GM19035 (cell line): ENCODE results near the gene SLC35F6.

Experiments
- ATAC-seq: cut with Tn5 transposase; IDR thresholded peaks from one replicate; pipeline ENCODE4 v1.9.1; 2021; ENCODE audit not compliant: unreplicated experiment

The SLC35F6 gene, protein sequence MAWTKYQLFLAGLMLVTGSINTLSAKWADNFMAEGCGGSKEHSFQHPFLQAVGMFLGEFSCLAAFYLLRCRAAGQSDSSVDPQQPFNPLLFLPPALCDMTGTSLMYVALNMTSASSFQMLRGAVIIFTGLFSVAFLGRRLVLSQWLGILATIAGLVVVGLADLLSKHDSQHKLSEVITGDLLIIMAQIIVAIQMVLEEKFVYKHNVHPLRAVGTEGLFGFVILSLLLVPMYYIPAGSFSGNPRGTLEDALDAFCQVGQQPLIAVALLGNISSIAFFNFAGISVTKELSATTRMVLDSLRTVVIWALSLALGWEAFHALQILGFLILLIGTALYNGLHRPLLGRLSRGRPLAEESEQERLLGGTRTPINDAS

DNA sequence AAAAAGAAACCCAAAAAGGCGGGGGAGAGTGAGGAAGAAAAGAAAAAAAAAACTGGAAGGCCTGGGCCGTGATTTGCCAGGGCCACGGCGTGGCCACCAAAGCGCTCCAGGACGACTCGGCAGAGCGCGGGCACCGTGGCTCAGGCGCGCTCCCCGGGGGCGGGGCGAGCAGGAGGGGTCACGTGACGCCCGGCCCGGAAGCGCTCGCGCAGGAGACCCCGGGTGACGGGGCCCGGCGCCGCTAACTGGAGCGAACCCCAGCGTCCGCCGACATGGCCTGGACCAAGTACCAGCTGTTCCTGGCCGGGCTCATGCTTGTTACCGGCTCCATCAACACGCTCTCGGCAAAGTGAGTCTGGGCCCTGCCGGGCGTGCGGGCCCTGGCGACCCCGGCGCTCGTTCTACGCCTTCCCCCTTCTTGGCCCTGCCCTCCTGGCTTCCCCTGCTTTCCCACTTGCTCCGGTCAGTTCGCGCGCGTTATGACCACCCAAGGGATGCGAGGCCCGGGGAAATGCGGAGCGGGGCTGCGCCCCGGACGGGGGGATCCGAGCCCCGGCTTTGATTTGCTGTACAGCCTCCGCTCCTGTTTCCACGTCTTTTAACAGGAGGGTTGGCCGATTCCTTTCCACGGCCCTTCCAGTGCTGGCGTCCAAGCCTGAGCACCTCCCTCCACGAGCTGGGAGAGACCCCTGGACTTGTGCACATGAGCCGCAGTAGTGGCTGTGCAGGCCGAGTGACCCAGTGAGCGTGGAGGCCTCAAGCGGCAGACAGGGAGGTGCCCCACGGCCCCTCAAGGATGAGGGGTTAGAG is at the start of gene SLC35F6:
Gene SLC35F6 (plus strand): TSS at position 207 of the 810 bp plus-strand sequence. CDS start 66 bp downstream, at position 273.
- peak; percentile 87 for ATAC-seq

DNA sequence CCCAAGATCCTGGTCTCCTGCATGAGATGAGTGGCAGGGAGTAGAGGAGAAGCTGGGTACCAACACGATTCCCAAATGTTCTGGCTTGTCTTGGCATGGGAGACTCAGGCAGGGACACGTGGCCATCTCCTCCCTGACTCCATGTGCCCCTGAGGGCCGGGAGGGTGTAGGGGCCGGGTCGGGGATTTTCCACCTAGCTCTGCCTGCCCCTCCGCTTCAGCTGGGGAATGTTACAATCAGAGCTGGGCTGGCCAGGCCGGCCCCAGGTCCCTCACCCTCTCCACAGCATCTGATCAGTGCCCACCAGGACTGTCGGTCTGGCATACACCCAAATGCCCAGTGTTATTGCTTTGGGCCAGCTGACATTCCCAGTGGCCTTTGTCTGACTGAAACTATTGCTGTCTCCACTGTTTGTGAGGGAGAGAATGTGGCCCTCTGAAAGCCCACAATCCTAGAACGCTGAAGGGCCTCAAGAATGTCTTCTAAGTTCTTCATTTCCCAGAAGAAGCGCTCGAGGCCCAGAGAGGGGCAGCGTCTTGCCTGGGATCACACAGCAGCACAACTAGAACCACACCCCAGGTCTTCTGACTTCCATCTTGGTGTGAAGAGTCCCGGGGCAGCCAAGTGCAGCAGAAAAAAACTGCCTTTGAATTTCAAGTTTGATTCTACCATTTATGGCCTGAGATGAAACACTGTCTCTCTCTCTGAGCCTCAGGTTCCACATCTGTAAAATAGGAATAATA is 48.4 kb upstream of the SLC35F6 start:
- no peak for ATAC-seq

DNA sequence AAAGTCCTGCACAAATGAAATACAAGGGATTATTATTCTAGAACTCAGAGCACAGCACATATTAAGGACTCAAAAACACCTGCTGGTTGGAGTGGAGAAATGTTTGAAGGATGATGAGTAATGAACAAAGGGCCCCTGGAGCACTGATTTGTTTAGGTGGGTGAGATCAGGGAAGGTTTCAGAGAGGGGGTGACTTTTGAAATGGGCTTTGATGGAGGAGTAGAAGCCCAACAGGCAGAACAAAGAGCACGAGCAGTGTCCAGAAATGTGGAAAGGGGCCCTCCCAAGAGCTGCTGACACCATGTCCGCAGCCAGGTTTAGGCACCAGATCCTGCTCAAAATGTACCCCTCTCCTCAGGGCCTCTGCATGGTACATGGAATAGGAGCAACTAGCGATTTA is 47.7 kb upstream of the SLC35F6 start:
- no peak for ATAC-seq

DNA sequence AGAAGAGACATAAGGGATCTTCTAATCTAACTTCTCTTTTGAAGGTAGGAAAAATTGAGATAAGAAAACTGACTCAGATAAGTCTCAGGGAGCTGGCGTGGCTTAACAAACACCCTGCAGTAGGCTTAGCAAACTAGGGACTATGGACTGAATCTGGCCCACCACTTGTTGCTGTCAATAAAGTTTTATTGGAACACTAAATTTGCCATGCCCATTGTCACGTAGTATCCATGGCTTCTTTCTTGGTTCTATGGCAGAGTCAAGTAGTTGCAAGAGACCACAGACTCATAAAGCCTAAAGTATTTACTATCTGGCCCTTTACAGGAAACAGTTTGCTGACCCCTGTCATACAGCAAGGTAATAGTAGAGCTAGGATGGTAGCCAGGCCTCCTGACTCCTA is 47.3 kb upstream of the SLC35F6 start:
- ATAC-seq: no peak

DNA sequence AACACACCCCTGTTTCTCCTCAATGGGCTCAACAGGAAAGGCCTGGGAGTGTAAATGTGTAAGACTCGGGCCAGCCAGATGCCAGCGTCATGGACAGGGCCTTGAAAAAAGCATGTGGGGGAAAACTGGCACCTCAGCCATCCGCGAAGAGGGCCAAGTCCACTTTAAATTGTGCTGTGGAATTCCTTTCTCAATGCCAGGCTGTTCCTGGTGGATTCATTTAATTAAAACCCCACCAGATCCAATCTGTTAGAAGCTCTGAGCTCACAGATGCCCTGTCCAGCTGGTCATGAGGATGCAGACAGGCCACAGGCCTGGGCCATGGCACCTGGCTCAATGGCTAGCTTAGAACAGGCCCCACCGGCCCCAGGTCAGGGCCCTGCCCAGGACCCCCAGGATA is 46.7 kb upstream of the SLC35F6 start:
- ATAC-seq: no peak

DNA sequence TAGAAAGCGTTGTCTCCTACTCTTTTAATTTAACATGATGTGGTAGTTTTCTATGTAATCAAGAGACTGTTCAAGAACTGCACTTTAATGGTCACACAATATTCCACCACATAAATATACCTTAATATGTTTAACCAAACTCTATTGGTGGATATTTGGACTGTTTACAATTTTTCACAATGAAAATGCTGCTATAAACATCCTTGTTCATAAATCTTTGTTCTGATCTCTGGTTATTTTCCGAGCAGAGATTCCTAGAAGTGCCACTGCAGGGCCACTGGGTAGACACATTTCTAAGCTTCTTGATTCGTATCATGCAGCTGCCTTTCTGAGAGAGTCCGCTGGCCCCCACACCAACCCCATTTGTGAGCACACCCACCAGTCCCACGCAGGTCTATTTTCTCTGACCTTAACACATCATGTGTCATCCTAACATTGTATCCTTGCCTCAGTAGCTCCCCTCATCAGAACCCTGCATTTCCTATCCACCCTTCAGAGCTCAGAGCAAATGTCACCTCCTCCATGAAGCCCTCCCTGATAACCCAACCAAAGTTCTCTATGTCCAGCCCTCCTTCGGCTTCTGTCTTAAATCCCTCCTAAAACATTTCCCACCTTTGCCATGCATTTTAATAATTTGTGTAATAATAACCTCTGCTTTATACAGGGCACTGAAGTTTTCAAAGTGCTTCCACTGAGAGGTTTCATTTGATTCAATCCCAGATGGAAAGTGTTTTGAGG is 45.0 kb upstream of the SLC35F6 start:
- ATAC-seq: no peak

DNA sequence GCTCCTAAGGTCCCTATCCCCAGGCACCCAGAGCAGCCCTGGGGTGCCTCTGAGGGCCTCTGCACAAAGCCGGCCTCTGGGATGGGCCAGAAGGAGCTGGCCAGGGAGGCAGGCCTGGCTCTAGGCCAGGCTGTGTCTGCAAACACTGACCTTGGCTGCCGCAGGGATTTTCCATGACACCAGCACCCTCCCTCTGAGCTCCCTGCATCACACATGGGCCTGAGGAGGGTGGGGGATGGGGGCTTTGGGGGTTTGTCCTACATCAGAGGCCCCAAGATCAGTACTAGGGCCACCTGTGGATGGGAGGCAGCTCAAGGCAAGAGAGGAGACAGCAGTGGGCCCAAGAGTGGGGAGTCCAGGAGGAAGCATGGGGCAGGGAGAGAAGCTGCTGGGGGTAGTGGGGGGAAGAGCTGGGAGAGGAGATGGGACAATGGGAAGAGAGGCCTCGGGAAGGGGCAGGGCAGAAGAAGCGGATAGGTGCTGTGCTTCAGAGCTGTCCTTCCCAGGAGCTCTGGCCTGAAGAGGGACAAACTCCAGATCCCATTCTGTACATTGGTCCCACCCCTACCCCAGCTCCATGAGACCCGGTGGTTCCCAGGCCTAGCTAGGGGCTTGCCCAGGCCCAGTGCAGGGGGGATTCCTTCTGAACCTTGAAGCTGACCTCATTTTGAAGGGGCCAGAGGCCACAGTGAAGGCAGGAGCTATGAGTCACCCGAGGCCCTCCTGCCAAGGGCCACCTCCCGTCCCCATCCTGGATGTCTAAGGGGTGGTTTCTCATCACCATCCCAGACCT is 43.6 kb upstream of the SLC35F6 start:
- ATAC-seq: no peak

DNA sequence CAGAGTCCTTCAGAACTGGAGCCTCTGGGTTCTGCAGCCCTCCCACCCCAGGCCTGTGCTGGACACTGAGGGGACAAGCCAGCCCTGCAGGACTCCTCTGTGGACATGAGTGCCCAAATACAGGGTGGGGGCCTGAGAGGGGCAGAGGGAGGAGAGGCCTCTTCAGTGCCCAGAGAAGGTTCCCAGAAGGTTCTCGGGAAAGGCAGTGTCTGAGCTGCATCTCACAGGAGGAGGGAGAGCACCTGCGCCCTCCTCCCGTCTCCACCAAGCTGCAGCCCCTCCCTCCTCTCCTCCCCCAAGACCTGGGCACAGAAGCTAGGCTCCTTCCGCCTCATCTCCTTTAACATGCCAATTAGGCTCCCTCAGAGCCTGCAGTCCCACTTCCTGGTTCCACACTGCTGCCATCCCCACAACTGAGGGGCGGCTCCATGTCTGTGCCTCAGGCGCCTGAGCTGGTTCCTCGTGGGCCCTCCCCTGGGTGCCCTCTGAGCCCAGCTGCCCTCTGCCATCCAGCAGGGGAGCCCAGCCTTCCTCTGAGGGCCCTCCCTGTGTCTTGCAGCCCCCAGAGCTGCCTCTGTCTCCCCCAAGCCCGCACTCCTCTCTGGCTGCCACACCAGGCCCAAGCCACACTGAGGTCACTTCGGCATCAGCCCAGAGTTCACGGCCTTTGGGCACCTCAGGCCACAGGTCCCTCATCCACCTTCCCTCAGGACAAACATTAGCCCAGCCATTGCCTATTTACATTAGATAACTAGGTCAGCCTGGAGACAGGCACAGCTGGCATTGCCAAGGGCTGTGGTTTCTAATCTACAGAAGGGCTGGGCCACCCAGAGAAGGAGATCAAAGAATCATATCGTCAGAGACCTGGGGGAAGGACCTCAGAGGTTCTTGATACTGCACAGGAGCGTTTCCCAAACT is 42.7 kb upstream of the SLC35F6 start:
- no peak for ATAC-seq

DNA sequence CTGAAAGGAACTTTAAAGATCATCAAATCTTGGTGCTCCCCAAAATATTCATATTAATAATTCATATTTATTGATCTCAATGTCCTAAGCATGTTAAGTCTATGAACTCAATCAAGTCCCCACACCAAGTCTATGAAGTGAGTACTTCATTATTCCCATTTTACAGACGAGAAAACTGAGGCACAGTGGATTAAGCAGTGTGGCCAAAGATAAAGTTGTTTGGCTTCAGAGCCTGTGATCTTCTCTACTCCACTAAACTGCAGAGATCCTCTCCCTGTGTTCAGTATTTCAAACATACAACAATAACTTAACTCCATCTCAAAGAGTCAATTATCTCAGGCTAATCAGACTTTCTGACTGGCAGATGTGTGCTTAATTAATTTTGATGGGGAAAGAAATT is 41.8 kb upstream of the SLC35F6 start:
- ATAC-seq: no peak

DNA sequence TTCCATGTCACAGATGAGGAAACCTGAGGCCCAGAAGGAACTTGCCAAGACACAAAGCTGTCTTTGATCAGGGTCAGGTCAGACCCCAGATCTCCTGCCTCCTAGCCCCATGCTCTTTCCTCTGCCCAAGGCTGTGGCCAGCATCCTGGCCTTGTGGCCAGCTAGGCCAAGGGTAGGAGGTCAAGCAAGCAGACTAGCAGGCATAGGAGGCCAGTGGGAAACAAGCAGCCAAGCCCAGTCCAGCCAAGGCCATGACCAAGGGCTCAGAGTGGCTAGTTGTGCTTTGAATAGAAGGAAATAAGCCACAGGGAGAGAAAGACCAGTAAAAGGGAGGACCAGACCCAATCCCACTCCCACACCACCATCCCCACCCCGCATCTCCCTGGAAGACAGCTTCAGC is 41.2 kb upstream of the SLC35F6 start:
- no peak for ATAC-seq

DNA sequence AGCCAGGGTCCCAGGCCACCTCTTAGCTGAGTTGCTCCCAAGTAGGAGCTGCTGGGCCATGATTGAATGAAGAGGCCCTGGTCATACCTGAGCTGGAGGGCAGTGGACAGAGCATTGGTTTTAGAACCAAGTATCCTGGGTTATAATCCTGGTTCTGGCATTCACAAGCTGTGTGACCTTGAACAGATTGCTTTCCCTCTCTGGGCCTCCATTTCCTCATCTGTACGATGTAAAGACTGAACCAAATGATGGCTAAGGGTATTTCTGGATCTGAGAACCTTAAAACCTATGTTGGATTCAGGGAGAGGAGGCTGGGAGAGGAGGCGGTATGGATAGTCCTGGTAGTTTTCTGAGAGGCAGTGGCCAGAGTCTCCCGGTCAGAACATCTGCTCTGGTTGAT is 40.6 kb upstream of the SLC35F6 start:
- ATAC-seq: no peak

DNA sequence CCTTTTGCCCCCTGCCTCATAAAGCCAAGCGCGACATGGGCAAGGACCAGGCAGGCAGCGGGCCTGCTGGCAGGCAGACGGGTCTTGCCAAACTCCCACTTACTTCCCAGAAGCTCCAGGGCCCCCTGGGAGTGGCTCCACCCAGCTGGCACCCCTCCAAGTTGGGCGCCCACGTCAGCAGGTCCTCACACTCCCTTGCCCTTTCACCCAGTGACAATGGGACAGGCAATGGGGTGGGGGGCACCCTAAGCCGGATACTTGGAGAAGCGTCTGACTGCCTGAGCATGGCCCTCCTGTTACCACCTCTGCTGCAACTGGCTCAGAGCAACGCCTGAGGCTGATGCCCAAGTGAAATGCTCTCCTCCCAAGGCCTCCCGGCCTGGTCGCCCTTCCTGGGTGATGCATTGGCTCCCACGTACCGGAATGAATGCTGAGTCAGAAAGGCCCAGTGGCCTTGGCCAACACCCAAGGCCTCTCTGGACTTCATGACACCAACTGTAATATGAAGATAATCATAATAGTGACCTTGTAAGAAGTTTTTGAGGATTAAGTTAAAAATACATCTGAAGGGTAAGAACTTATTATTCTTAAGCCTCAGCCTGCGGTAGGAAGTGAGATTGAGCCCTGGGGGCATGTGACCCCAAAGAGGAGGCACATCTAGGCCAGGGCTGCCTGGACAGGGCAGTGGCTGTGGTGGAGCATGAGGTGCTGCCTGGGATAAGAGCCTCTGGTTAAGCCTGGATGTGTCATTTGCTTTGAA is 39.9 kb upstream of the SLC35F6 start:
- ATAC-seq: no peak

DNA sequence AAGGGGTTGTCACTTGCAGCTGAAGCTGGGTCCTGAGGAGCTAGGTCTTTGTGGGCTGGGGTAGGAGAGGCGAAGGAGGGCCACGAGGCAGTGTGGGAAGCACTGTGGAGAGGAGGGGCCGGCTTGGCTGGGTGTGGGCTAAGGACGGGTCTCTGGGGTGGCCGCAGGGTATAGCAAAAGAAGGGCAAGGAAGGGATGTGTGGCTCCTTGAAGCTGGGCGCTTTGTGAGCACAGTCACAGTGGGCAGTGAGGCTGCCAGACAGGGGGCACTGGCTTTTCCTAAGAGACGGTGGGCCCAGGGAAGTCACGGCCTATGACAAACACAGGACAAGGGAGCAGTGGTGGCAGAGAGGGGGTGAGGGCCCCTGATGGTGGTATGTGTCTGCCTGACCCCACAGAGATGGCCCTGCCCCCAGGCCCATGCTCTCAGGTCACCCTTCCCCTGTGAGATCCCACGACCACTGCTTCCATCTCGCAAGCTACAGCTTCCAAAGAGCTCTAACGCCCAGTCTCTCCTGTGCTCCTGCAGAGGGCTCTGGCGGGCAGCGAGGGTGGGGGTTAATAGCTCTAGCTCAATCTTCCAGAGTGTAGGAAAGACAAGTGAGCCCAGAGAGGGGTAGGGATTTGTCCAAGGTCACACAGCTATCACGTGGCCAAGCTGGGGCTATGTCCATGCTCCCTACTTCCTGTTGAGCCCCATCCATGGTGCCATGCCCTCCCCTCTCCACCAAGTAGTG is 39.1 kb upstream of the SLC35F6 start:
- no peak for ATAC-seq

DNA sequence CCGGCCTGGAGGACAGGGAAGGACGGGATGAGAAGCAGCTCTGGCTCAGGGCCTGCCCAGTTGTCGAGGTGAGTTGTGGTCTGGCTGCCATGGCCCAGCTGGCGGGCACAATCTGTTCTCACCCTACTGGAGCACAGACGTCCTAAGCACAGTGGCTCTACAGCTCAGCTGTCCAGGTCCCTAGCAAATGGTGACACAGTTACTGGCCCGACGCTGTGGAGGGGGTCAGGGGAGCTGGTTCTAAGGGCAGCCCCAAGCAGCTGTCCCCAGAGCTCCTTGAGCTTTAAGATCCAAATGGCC is 38.6 kb upstream of the SLC35F6 start:
- no peak for ATAC-seq

DNA sequence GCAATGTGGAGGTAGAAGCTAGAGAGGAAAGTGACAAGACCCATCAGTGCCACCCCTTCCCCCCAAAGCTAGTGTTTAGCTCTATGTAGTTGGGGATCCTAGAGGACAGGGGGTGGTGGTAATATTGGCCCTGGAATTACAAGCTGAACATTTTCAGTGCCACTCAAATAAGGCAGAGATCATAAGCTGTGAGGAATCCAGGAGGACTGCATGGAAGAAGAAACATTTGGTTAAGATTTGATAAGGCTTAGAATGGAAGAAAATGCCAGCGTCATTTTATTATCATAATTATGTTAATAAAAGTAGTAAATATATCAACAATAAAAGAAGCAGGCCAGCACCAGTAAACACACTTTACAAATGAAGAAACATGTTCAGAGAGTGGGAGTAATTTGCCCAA is 37.9 kb upstream of the SLC35F6 start:
- ATAC-seq: no peak

DNA sequence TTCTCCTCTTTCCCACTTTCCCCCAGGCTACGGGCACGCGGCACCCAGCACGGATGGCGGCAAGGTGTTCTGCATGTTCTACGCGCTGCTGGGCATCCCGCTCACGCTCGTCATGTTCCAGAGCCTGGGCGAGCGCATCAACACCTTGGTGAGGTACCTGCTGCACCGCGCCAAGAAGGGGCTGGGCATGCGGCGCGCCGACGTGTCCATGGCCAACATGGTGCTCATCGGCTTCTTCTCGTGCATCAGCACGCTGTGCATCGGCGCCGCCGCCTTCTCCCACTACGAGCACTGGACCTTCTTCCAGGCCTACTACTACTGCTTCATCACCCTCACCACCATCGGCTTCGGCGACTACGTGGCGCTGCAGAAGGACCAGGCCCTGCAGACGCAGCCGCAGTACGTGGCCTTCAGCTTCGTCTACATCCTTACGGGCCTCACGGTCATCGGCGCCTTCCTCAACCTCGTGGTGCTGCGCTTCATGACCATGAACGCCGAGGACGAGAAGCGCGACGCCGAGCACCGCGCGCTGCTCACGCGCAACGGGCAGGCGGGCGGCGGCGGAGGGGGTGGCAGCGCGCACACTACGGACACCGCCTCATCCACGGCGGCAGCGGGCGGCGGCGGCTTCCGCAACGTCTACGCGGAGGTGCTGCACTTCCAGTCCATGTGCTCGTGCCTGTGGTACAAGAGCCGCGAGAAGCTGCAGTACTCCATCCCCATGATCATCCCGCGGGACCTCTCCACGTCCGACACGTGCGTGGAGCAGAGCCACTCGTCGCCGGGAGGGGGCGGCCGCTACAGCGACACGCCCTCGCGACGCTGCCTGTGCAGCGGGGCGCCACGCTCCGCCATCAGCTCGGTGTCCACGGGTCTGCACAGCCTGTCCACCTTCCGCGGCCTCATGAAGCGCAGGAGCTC is 36.2 kb upstream of the SLC35F6 start:
- ATAC-seq: no peak

DNA sequence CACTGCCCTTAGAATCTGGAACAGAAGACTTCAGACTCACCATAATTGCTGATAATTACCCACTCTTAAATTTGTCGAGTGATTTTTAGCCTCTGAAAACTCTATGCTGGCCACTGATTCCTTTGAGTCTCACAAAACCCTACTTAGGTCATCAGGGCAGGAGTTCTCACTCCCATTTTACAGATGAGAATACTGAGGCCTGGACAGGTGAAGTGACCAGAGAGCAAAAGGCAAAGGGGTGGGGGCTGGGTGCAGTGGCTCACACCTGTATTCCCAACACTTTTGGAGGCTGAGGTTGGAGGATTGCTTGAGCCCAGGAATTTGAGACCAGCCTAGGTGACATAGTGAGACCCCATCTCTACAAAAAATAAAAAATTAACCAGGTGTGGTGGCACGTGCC is 34.8 kb upstream of the SLC35F6 start:
- no peak for ATAC-seq
